Measurements from ENCODE around the gene CA10.

DNA sequence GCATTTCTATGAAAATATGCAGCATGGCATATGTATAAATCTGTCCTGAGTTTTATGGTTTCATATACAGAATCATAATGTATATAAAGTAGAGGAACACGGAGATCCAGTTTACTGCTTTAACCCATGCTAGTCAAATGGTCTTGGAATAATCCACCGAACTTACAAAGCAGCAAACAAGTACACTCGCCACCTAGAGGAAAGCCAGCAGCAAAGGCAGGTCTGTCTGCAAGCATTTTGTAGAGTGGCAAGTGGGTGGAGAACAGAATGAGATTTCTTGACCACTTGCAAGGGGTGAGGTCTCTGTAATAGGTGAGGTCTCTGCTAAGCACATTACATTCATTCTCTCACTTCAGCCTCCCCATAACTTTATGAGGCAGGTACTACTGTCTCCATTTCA, 308.3 kb downstream of the CA10 start:
- no peak for TF ChIP-seq EP300 (IDR thresholded peaks at IDR 0.05)
- TF ChIP-seq, protein P1, sequence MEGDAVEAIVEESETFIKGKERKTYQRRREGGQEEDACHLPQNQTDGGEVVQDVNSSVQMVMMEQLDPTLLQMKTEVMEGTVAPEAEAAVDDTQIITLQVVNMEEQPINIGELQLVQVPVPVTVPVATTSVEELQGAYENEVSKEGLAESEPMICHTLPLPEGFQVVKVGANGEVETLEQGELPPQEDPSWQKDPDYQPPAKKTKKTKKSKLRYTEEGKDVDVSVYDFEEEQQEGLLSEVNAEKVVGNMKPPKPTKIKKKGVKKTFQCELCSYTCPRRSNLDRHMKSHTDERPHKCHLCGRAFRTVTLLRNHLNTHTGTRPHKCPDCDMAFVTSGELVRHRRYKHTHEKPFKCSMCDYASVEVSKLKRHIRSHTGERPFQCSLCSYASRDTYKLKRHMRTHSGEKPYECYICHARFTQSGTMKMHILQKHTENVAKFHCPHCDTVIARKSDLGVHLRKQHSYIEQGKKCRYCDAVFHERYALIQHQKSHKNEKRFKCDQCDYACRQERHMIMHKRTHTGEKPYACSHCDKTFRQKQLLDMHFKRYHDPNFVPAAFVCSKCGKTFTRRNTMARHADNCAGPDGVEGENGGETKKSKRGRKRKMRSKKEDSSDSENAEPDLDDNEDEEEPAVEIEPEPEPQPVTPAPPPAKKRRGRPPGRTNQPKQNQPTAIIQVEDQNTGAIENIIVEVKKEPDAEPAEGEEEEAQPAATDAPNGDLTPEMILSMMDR (IDR thresholded peaks at IDR 0.05), result no peak
- no peak for TF ChIP-seq POLR2A (IDR thresholded peaks at IDR 0.05)

Data from gastroesophageal sphincter (tissue), 3 donors.